ENCODE results near the gene HSD17B14. TPM values are rescaled to one million over a fixed set of nuclear protein-coding genes. Genes with fewer than 3 reads are reported as not detected.
"Not testable (repeated sequence)": the region's sequence is repeated elsewhere in the genome, so short reads cannot be mapped to it uniquely, and the experiment has no call there.

Gene HSD17B14
- total and polyA plus RNA-seq, 2 donors: 3.4 to 18.6 TPM

GRCh38 chr19:48793271-48793670 lies 43.0 kb downstream of the HSD17B14 start:
- H3K4me3 ChIP-seq (ENCODE audit: low read depth, low read length): no peak overlapping the region
- H3K27ac ChIP-seq (ENCODE audit: low read depth): no peak overlapping the region
- DNase-seq (ENCODE audit: extremely low spot score): no peak
- no peaks in the 10 kb centered on the region for H3K4me1 ChIP-seq (ENCODE audit: insufficient read depth)
- WGBS: 70% methylated on average over 8 of the region's 8 CpGs
- H3K36me3 ChIP-seq (ENCODE audit: insufficient read depth): no peaks in the 10 kb centered on the region

DNA sequence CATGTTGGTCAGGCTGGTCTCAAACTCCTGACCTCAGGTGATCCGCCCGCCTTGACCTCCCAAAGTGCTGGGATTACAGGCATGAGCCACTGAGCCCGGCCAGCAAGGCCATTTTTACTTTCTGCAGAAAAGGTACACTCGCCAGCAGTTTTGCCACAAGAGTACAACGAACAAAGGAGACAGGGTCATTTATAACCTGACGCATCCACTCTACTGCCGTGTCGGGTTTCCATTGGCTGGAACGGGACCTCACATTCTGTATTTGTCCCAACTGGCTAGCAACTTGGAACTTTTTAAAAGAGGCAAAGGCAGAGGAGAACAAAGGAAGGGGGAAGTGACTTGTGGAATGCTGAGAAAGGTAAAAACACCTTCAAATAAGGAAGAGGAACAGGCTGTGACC lies 49.0 kb downstream of the HSD17B14 start:
- H3K4me1 ChIP-seq (ENCODE audit: insufficient read depth); H3K27ac ChIP-seq (ENCODE audit: low read depth); H3K36me3 ChIP-seq (ENCODE audit: insufficient read depth); H3K4me3 ChIP-seq (ENCODE audit: low read depth, low read length); DNase-seq (ENCODE audit: extremely low spot score): not testable (repeated sequence)
- 84% methylated on average over 9 of the region's 9 CpGs for WGBS

GRCh38 chr19:48786422-48786821 lies 49.9 kb downstream of the HSD17B14 start:
- not testable (repeated sequence) for DNase-seq (ENCODE audit: extremely low spot score); H3K4me1 ChIP-seq (ENCODE audit: insufficient read depth); H3K36me3 ChIP-seq (ENCODE audit: insufficient read depth); H3K27ac ChIP-seq (ENCODE audit: low read depth); H3K4me3 ChIP-seq (ENCODE audit: low read depth, low read length)
- WGBS: 92% methylated on average over 7 of the region's 7 CpGs

- no peak for DNase-seq (ENCODE audit: extremely low spot score)
- H3K4me1 ChIP-seq (ENCODE audit: insufficient read depth): no peaks in the 10 kb centered on the region
- 63% methylated on average over 5 of the region's 5 CpGs for WGBS
- no peak overlapping the region for H3K27ac ChIP-seq (ENCODE audit: low read depth)
- H3K4me3 ChIP-seq (ENCODE audit: low read depth, low read length): no peak overlapping the region
- H3K36me3 ChIP-seq (ENCODE audit: insufficient read depth): no peaks in the 10 kb centered on the region
These were observed 51.8 kb downstream of the HSD17B14 start for GRCh38 chr19:48784527-48784926.

DNA sequence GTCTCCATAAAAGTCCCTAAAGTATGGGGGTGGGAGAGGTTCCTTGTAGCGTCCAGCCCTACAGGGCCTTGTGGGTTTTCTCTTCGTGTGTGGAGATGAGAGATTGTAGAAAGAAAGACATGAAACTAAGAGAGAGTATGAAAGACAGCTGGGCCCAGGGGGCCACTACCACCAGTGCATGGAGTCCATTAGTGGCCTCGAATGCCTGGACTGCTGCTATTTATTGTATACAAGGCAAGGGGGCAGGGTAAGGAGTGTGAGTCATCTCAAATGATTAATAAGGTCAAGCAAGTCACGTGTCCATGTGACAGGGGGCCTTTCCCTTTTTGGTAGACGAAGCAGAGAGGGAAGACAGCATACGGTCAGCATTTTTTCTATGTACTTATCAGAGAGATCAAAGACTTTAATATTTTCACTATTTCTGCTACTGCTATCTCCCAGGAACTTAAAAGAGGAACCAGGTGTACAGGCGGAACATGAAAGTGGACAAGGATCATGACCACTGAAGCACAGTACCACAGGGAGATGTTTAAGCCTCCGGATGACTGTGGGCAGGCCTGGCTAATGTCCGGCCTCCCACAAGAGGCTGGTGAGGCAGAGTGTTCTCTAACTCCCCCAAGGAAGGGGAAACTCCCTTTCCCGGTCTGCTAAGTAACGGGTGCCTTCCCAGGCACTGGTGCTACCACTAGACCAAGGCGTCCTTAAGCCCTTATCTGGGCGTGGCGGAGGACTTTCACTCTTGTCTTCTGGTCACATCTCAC lies 55.5 kb downstream of the HSD17B14 start:
- WGBS: 57% methylated on average over 14 of the region's 14 CpGs
- Histone ChIP-seq H3K27ac (ENCODE audit: low read depth) (no peak overlapping the region), H3K36me3 (ENCODE audit: insufficient read depth) (no peaks in the 10 kb centered on the region), H3K4me3 (ENCODE audit: low read depth, low read length) (no peak overlapping the region), H3K4me1 (ENCODE audit: insufficient read depth) (no peaks in the 10 kb centered on the region)
- DNase-seq (ENCODE audit: extremely low spot score): no peak

DNA sequence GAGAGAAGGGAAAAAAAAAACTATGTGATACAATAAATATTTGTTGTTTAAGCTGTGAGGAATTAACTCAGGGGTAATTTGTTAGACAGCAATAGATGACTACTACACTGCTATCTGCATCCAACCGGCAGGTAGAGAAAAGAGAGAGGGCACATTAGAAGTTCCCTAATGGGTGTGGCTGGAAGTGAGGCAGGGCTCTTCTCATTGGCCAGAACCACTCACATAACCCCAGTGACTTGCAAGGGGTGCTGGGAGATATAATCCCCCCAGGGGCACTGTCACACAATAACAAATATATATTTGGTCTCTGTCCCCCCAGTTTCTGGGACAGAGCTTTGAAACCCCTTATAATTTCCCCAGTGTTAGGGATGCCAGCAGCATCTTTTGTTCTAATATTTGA lies 56.7 kb downstream of the HSD17B14 start:
- Histone ChIP-seq H3K4me3 (ENCODE audit: low read depth, low read length) (no peak overlapping the region), H3K4me1 (ENCODE audit: insufficient read depth) (no peaks in the 10 kb centered on the region), H3K36me3 (ENCODE audit: insufficient read depth) (no peaks in the 10 kb centered on the region), H3K27ac (ENCODE audit: low read depth) (no peak overlapping the region)
- WGBS: 64% methylated on average over 1 of the region's 1 CpG
- no peak for DNase-seq (ENCODE audit: extremely low spot score)

DNA sequence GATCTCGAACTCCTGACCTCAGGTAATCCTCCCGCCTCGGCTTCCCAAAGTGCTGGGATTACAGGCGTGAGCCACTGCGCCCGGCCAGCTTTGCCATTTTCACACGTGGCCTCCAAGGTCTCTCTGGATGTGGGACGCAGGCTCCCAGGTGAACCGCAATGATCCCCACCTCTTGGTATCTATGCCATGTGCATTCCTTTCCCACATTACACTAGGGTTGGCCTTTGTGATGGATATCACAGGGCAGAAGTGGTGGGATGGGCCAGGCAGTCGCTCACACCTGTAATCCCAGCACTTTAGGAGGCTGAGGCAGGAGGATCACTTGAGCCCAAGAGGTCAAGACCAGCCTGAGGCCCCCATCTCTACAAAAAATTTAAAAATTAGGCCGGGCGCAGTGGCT lies 58.6 kb downstream of the HSD17B14 start:
- H3K4me1 ChIP-seq (ENCODE audit: insufficient read depth): no peaks in the 10 kb centered on the region

DNA sequence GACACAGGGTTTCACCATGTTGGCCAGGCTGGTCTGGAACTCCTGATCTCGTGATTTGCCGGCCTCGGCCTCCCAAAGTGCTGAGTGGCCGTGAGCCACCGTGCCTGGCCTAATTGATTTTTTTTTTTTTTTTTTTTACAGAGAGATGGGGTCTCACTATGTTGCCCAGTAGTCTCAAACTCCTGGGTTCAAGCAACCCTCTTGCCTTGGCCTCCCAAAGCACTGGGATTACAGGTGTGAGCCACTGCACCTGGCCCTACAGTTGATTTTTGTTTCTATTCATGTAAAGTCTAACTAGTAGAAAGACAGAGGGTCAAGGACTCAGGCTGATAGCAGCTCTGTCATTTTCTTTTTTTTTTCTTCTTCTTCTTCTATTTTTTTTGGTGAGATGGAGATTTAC lies 59.2 kb downstream of the HSD17B14 start:
- no peak overlapping the region for H3K4me3 ChIP-seq (ENCODE audit: low read depth, low read length)
- no peak overlapping the region for H3K27ac ChIP-seq (ENCODE audit: low read depth)
- H3K4me1 ChIP-seq (ENCODE audit: insufficient read depth): no peaks in the 10 kb centered on the region
- no peak for DNase-seq (ENCODE audit: extremely low spot score)
- 89% methylated on average over 5 of the region's 5 CpGs for WGBS
- no peaks in the 10 kb centered on the region for H3K36me3 ChIP-seq (ENCODE audit: insufficient read depth)

More for the DNA sequence above, 58.6 kb downstream of the HSD17B14 start:
- no peak overlapping the region for H3K27ac ChIP-seq (ENCODE audit: low read depth)
- WGBS: 87% methylated on average over 12 of the region's 12 CpGs
- DNase-seq (ENCODE audit: extremely low spot score): no peak
- no peaks in the 10 kb centered on the region for H3K36me3 ChIP-seq (ENCODE audit: insufficient read depth)
- no peak overlapping the region for H3K4me3 ChIP-seq (ENCODE audit: low read depth, low read length)

DNA sequence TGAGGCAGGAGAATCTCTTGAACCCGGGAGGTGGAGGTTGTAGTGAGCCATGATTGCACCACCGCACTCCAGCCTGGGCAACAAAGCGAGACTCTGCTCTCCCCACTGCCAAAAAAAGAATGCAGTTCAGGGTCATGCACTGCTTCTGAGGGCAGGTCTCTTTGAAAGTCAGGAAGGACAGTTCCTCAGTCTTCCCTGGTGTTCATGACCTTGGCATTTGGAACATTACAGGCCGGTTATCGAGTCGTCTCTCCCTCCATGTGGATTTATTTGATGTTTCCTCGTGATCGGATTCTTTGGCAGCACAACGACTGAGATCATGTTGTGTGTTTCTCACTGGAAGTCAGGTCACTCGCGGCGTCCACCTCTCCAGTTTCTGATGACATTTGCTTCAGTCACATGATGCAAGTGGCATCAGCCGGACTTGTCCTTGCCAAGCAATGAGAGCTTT lies 63.8 kb downstream of the HSD17B14 start:
- no peak for DNase-seq (ENCODE audit: extremely low spot score)
- Histone ChIP-seq H3K36me3 (ENCODE audit: insufficient read depth) (no peaks in the 10 kb centered on the region), H3K4me3 (ENCODE audit: low read depth, low read length) (no peak overlapping the region), H3K27ac (ENCODE audit: low read depth) (no peak overlapping the region), H3K4me1 (ENCODE audit: insufficient read depth) (no peaks in the 10 kb centered on the region)
- 66% methylated on average over 13 of the region's 13 CpGs for WGBS

- Histone ChIP-seq H3K4me1 (ENCODE audit: insufficient read depth) (no peaks in the 10 kb centered on the region), H3K36me3 (ENCODE audit: insufficient read depth) (no peaks in the 10 kb centered on the region), H3K4me3 (ENCODE audit: low read depth, low read length) (no peak overlapping the region), H3K27ac (ENCODE audit: low read depth) (no peak overlapping the region)
- 73% methylated on average over 20 of the region's 20 CpGs for WGBS
- no peak for DNase-seq (ENCODE audit: extremely low spot score)
These were observed 65.4 kb downstream of the HSD17B14 start for GRCh38 chr19:48770734-48771472.

- no peak overlapping the region for H3K27ac ChIP-seq (ENCODE audit: low read depth)
- H3K36me3 ChIP-seq (ENCODE audit: insufficient read depth): no peaks in the 10 kb centered on the region
- DNase-seq (ENCODE audit: extremely low spot score): no peak
- H3K4me3 ChIP-seq (ENCODE audit: low read depth, low read length): no peak overlapping the region
- WGBS: 71% methylated on average over 7 of the region's 7 CpGs
- H3K4me1 ChIP-seq (ENCODE audit: insufficient read depth): no peaks in the 10 kb centered on the region
These were observed 66.0 kb downstream of the HSD17B14 start for GRCh38 chr19:48770266-48770665.

DNA sequence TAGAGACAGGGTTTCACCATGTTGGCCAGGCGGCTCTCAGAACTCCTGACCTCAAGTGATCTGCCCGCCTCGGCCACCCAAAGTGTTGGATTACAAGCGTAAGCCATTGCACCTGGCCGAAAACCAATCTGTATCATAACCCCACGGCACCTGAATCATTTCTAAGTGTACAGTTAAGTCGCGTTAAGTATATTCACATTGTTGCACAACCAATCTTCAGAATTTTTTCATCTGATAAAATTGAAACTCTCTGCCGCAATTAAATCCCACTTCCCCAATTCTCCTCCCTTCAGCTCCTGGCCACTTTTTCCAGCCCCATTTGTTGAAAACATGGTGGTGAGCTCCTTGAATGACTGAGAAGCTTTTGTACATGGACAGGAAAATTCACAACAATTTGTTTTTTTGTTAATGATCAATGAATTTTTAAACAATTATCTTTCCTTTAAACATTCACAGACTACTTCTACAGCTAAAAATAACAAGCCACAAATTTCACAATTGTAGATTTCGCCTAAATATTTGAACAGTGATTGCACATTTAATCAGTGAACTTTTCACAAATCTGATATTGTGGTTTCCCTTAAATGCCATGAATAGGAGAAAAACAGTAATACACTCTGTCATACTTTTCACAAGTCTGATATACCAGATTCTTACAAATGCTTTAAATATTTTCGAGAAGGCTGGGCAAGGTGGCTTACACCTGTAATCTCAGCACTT lies 67.1 kb downstream of the HSD17B14 start:
- Histone ChIP-seq H3K4me1 (ENCODE audit: insufficient read depth) (no peaks in the 10 kb centered on the region), H3K4me3 (ENCODE audit: low read depth, low read length) (no peak overlapping the region), H3K36me3 (ENCODE audit: insufficient read depth) (no peaks in the 10 kb centered on the region), H3K27ac (ENCODE audit: low read depth) (no peak overlapping the region)
- WGBS: 77% methylated on average over 11 of the region's 11 CpGs
- no peak for DNase-seq (ENCODE audit: extremely low spot score)

GRCh38 chr19:48768171-48768753 lies 68.0 kb downstream of the HSD17B14 start:
- H3K4me1 ChIP-seq (ENCODE audit: insufficient read depth); H3K27ac ChIP-seq (ENCODE audit: low read depth); H3K36me3 ChIP-seq (ENCODE audit: insufficient read depth); H3K4me3 ChIP-seq (ENCODE audit: low read depth, low read length); DNase-seq (ENCODE audit: extremely low spot score): not testable (repeated sequence)
- 44% methylated on average over 6 of the region's 6 CpGs for WGBS
